Dedifferentiated amniotic fluid mesenchymal stem cell (primary cell): ENCODE results near the gene CELSR1.
"Not testable (repeated sequence)": the region's sequence is repeated elsewhere in the genome, so short reads cannot be mapped to it uniquely, and the experiment has no call there.

Experiments used
- DNase-seq: peaks from one replicate; pipeline ENCODE4 v3.0.0-alpha.2; 2016; ENCODE audit errors: extremely low spot score

Gene CELSR1

GRCh38 chr22:46320166-46320710 is 217.2 kb downstream of the CELSR1 start:
- DNase-seq: no peak

- DNase-seq: no peak
Observed at GRCh38 chr22:46319319-46319718, 218.1 kb downstream of the CELSR1 start.

- DNase-seq: no peak
Observed at GRCh38 chr22:46318576-46318975, 218.8 kb downstream of the CELSR1 start.

GRCh38 chr22:46317646-46318045 is 219.8 kb downstream of the CELSR1 start:
- no peak for DNase-seq

- DNase-seq: no peak
Observed at GRCh38 chr22:46315976-46316375, 221.4 kb downstream of the CELSR1 start.

GRCh38 chr22:46312848-46313247 is 224.6 kb downstream of the CELSR1 start:
- not testable (repeated sequence) for DNase-seq

- no peak for DNase-seq
Observed at GRCh38 chr22:46312056-46312455, 225.4 kb downstream of the CELSR1 start.
